ENCODE data around the gene GRK6. TPM values are rescaled to one million over a fixed set of nuclear protein-coding genes. Genes with fewer than 3 reads are reported as not detected.

Gene GRK6
- total RNA-seq, 1 experiment from 2014 or later: 75.2 TPM

DNA sequence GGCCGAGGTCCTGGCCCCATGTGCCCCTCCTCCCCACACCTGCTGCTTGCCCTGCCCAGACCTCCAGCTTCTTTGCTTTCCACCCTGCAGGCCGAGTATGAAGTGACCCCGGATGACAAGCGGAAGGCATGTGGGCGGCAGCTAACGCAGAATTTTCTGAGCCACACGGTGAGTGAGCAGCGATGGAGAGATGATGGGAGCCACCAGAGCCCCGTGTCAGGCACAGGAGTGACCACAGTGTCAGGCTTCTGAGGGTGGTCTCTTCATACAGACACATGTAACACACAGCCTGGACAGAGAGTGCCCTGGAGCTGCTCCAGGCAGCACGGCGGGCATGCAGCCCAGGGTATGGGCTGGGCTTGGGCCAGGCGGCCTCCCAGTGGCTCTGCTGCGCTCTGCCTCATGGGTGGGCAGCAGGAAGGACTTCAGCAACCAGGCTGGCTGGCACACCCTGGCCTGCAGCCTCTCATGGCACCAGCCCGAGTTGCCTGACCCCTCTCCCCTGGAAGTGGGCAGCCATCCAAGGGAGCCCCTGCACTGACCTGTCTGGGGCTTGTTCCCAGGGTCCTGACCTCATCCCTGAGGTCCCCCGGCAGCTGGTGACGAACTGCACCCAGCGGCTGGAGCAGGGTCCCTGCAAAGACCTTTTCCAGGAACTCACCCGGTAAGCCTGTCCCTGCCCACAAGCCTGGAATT, 5.8 kb downstream of the GRK6 start:
- H3K36me3 Mint-ChIP-seq (ENCODE audit: insufficient read depth in 1 of 3, low read depth in 3 of 3): peaks cover 11 to 58% (median 52%) of the 10 kb centered on the region in 3 experiments; a peak in 6 of 7 replicates
- H3K4me1 Mint-ChIP-seq: peaks cover 11 to 26% of the 10 kb centered on the region in 2 experiments
- no peak overlapping the region for H3K18ac ChIP-seq (ENCODE audit: insufficient read length, low read depth, low read length)
- H2BK15ac ChIP-seq (ENCODE audit: low read depth, low read length): no peak overlapping the region
- peaks cover 1% of the 10 kb centered on the region; the same call in 1 of the 2 replicates for H3K27me3 Mint-ChIP-seq (ENCODE audit: low read depth)
- H3K9me3 Mint-ChIP-seq: no peaks in the 10 kb centered on the region
- DNase-seq: no peak
- no peak overlapping the region for H2AFZ ChIP-seq (ENCODE audit: low read length)
- no peak for TF ChIP-seq CTCF (conservative IDR thresholded peaks at IDR 0.05)
- H4K5ac ChIP-seq (ENCODE audit: insufficient read length, low read depth, low read length): no peak overlapping the region
- no peaks in the 10 kb centered on the region; the same call in 1 of the 2 replicates for H3K4me1 ChIP-seq (ENCODE audit: insufficient read depth, low read length)
- no peak overlapping the region for H2BK12ac ChIP-seq (ENCODE audit: insufficient read length, low read depth, low read length)
- H3K56ac ChIP-seq (ENCODE audit: insufficient read length, low read depth, low read length): no peak overlapping the region
- no peak overlapping the region for H3K4me2 ChIP-seq (ENCODE audit: insufficient read depth, insufficient read length, low read length)
- H3K9ac ChIP-seq (ENCODE audit: extremely low read depth, insufficient read length, low read length): no peak overlapping the region
- WGBS (ENCODE audit: extremely low coverage, insufficient read length, low lambda C conversion rate): no CpG with 5 or more reads among the region's 18 CpGs
- no peak overlapping the region for H3K4me3 Mint-ChIP-seq
- no peak overlapping the region for H3K14ac ChIP-seq (ENCODE audit: insufficient read depth, low read length)
- no peak overlapping the region for H2BK20ac ChIP-seq (ENCODE audit: low read depth, low read length, poor library complexity, severe bottlenecking)
- no peaks in the 10 kb centered on the region; the same call in 1 of the 2 replicates for H3K79me2 ChIP-seq (ENCODE audit: insufficient read depth, low read length)
- no peak overlapping the region for H3T11ph ChIP-seq (ENCODE audit: low read length)
- H4K20me1 ChIP-seq (ENCODE audit: control insufficient read depth, insufficient read depth, insufficient read length): peaks cover 2% of the 10 kb centered on the region
- H4K91ac ChIP-seq (ENCODE audit: insufficient read length, low read depth, low read length): no peak overlapping the region
- H3K4ac ChIP-seq (ENCODE audit: low read depth, low read length): no peak overlapping the region
- H3K9me3 ChIP-seq (ENCODE audit: control insufficient read depth, low read depth, low read length): no peaks in the 10 kb centered on the region
- H3K27me3 ChIP-seq (ENCODE audit: insufficient read depth, low read length): no peaks in the 10 kb centered on the region
- H2BK120ac ChIP-seq (ENCODE audit: low read depth, low read length, poor library complexity, severe bottlenecking): no peak overlapping the region
- H4K8ac ChIP-seq (replicated peaks; ENCODE audit: insufficient read length, low read depth, low read length): no peak overlapping the region
- no peak overlapping the region for H3K27ac ChIP-seq (ENCODE audit: insufficient read length, low read depth, low read length)
- H3K79me1 ChIP-seq (ENCODE audit: insufficient read depth, low read depth, low read length, poor library complexity, severe bottlenecking): no peaks in the 10 kb centered on the region
- H2AK5ac ChIP-seq (ENCODE audit: insufficient read length, low read length): no peak overlapping the region
- no peak overlapping the region for H2BK5ac ChIP-seq (ENCODE audit: insufficient read length, low read length)
- no peak overlapping the region for H3K27ac Mint-ChIP-seq
- peaks cover under 1% of the 10 kb centered on the region for H3K23me2 ChIP-seq (ENCODE audit: insufficient read length, low read depth, low read length, poor library complexity, severe bottlenecking)
- H3K23ac ChIP-seq (ENCODE audit: insufficient read length, low read depth, low read length): no peak overlapping the region
